LNCAP (cell line): ENCODE results near the gene CRBN.

Experiments used
- CTCF ChIP-seq: fragments of 450-650 bp; IDR thresholded peaks from 2 replicates; pipeline ENCODE4 v1.5.1; 2017; ENCODE audit warnings: mild to moderate bottlenecking

CRBN gene

GRCh38 chr3:3126477-3127431 lies 52.7 kb downstream of the CRBN start, which contains the start of gene TRNT1:
Gene TRNT1, plus strand, starts transcription at chr3:3126940. Its CDS starts 2,101 bp downstream, at chr3:3129041.
- no peak for TF ChIP-seq CTCF

- no peak for TF ChIP-seq CTCF
Observed at GRCh38 chr3:3125977-3126376, 53.5 kb downstream of the CRBN start.

- no peak for TF ChIP-seq CTCF
Observed at GRCh38 chr3:3119393-3119851, 60.1 kb downstream of the CRBN start.

GRCh38 chr3:3117651-3118050 lies 61.8 kb downstream of the CRBN start:
- no peak for TF ChIP-seq CTCF

GRCh38 chr3:3113042-3113709 lies 66.3 kb downstream of the CRBN start:
- TF ChIP-seq CTCF = no peak

GRCh38 chr3:3110749-3111361 lies 68.6 kb downstream of the CRBN start:
- no peak for TF ChIP-seq CTCF

- TF ChIP-seq CTCF = no peak
Observed at GRCh38 chr3:3110299-3110630, 69.2 kb downstream of the CRBN start, which contains the start of gene IL5RA. Gene IL5RA, minus strand, starts transcription at chr3:3110374. Its CDS starts 5,390 bp downstream, at chr3:3104984.
